ENCODE results near the gene MYO19. TPM values are rescaled to one million over a fixed set of nuclear protein-coding genes. Genes with fewer than 3 reads are reported as not detected.

The MYO19 gene
- total and polyA plus RNA-seq, 12 donors: 12.0 to 43.6 (median 29.4) TPM

DNA sequence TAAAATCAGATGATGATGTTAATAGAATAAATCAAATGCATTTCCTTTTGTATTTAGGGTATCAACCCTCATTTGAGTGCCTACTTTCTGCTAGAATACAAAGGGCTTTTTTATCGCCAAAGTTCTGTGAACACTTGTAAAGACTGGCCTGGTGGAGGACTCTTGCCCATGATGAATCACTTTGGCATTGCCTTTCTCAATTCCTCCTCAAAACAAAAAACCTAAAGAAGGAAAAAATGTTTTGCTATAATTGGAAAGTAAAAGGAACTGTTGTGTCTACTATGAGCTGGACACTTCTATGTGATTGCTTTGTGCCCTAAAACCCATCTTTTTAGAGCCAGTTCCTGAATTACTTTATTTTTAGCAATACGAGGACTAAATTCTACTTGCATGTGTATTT, 44.0 kb upstream of the MYO19 start:
- intact Hi-C loops (cut with DNase I): no loop called here
- no peak for DNase-seq
- TF ChIP-seq, protein P1, sequence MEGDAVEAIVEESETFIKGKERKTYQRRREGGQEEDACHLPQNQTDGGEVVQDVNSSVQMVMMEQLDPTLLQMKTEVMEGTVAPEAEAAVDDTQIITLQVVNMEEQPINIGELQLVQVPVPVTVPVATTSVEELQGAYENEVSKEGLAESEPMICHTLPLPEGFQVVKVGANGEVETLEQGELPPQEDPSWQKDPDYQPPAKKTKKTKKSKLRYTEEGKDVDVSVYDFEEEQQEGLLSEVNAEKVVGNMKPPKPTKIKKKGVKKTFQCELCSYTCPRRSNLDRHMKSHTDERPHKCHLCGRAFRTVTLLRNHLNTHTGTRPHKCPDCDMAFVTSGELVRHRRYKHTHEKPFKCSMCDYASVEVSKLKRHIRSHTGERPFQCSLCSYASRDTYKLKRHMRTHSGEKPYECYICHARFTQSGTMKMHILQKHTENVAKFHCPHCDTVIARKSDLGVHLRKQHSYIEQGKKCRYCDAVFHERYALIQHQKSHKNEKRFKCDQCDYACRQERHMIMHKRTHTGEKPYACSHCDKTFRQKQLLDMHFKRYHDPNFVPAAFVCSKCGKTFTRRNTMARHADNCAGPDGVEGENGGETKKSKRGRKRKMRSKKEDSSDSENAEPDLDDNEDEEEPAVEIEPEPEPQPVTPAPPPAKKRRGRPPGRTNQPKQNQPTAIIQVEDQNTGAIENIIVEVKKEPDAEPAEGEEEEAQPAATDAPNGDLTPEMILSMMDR (IDR thresholded peaks at IDR 0.05): no peak
- TF ChIP-seq POLR2A (IDR thresholded peaks at IDR 0.05): no peak
- H3K9me3 ChIP-seq (replicated peaks in 1 of 3): no peaks in the 10 kb centered on the region
- peaks cover 0 to 9% of the 10 kb centered on the region in 2 donors for H3K4me1 ChIP-seq (replicated peaks in 1 of 2)
- H3K4me3 ChIP-seq: no peak overlapping the region
- H3K36me3 ChIP-seq (replicated peaks in 1 of 2): peaks cover 0 to 78% of the 10 kb centered on the region in 2 donors
- H3K27ac ChIP-seq: no peak overlapping the region
- no peaks in the 10 kb centered on the region for H3K27me3 ChIP-seq
- WGBS, 4 donors: 84 to 88% (median 87%) methylated on average over 2 of the region's 2 CpGs

DNA sequence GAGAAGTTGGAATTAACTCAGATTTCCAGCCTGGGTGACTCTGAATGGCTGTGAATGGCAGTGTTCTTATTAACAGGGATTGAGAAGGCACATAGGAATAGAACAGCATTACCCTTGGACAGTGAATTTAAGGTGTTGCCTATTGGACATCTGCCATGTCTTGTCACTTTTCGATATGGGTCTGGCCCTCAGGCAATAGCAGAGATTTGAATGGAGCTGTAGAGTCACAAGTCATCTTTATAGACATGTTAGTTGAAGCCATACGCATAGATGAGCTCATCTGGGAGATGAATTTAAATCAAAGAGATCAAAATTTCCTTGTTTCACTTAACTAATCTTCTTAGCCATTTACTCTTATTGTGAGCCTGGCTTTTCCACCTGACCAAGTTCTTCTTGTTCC, 42.1 kb upstream of the MYO19 start:
- H3K9me3 ChIP-seq (replicated peaks in 1 of 3): no peaks in the 10 kb centered on the region
- H3K36me3 ChIP-seq (replicated peaks in 1 of 2): peaks cover 0 to 67% of the 10 kb centered on the region in 2 donors

DNA sequence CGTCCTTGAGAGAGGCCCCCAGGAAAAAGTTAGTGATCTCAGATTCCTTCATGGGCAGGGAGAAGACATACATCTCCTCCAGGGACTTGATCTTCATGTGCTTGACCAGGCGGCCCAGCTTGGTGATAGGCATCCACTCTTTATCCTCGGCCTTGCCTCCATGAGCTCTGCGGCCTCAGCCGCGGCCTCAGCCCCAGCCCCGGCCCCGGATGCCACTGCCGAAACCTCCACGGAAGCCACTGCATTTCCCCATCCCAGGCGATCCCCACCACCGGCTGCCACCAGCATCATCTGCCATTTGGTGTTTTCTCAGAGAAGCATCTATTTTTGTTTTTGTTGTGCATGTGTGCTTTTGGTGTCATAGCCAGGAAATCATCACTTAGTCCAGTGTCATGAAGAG, 40.4 kb upstream of the MYO19 start:
- Histone ChIP-seq H3K27ac (no peak overlapping the region), H3K9me3 (replicated peaks in 1 of 3) (no peaks in the 10 kb centered on the region), H3K36me3 (replicated peaks in 1 of 2) (peaks cover 0 to 67% of the 10 kb centered on the region in 2 donors), H3K4me3 (no peak overlapping the region), H3K27me3 (no peaks in the 10 kb centered on the region), H3K4me1 (replicated peaks in 1 of 2) (peaks cover 0 to 9% of the 10 kb centered on the region in 2 donors)
- DNase-seq: no peak
- intact Hi-C loops (cut with DNase I): no loop called here
- WGBS, 4 donors: 94 to 98% (median 96%) methylated on average over 12 of the region's 12 CpGs
- TF ChIP-seq, protein P1 (IDR thresholded peaks at IDR 0.05): no peak
- no peak for TF ChIP-seq POLR2A (IDR thresholded peaks at IDR 0.05)

More for the DNA sequence above, 42.1 kb upstream of the MYO19 start:
- intact Hi-C loops (cut with DNase I): no loop called here
- Histone ChIP-seq H3K4me1 (replicated peaks in 1 of 2) (peaks cover 0 to 9% of the 10 kb centered on the region in 2 donors), H3K4me3 (no peak overlapping the region), H3K27me3 (no peaks in the 10 kb centered on the region), H3K27ac (no peak overlapping the region)
- TF ChIP-seq POLR2A (IDR thresholded peaks at IDR 0.05): no peak
- TF ChIP-seq, protein P1 (IDR thresholded peaks at IDR 0.05): no peak
- WGBS, 4 donors: 54 to 84% (median 78%) methylated on average over 2 of the region's 2 CpGs
- no peak for DNase-seq

DNA sequence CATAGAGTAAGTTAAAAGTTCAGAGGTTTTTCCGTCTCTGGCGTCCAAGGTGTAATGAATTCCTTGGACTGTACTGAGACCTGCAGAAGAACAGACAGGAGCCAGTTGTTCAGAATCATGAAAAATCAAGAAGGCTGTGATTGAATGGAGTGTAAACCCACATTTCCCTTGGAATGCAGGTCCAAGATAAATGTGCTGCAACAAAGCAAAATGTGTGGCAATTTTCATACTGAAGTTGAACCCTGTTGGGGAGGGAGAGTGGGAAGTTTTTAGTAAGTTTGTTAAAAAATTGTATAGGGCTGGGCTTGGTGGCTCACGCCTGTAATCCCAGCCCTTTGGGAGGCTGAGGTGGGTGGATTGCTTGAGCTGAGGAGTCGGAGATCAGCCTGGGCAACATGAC, 31.4 kb upstream of the MYO19 start:
- Histone ChIP-seq H3K27me3 (no peaks in the 10 kb centered on the region), H3K4me3 (no peak overlapping the region), H3K4me1 (replicated peaks in 1 of 2) (peaks cover 0 to 6% of the 10 kb centered on the region in 2 donors), H3K36me3 (replicated peaks in 1 of 2) (peaks cover 0 to 76% of the 10 kb centered on the region in 2 donors), H3K27ac (no peak overlapping the region), H3K9me3 (replicated peaks in 1 of 3) (no peaks in the 10 kb centered on the region)
- TF ChIP-seq, protein P1 (IDR thresholded peaks at IDR 0.05): no peak
- DNase-seq: no peak
- intact Hi-C loops (cut with DNase I): no loop called here
- 93 to 98% (median 94%) methylated on average over 4 of the region's 4 CpGs for WGBS, 4 donors

Data from adrenal gland (tissue), 12 donors.